GM12878 (cell line): Measurements from ENCODE around the gene ARAP3.

Experiments
- CTCF ChIP-seq, 3 experiments: IDR thresholded peaks in 2 of 3; conservative IDR thresholded peaks in 1 of 3; 2 replicates each; pipeline ENCODE4 v1.5.1; 2011; ENCODE audit warnings: low read depth in 3 of 3, low read length in 3 of 3, mild to moderate bottlenecking in 3 of 3, control low read depth in 2 of 3, moderate library complexity in 2 of 3, inconsistent platforms in 1 of 3, mixed read lengths in 1 of 3; ENCODE audit not compliant: control insufficient read depth in 2 of 3, insufficient read depth in 1 of 3; ENCODE audit errors: extremely low read depth in 1 of 3
- EZH2 ChIP-seq: IDR thresholded peaks from 2 replicates; pipeline ENCODE4 v1.6.1; 2012; ENCODE audit warnings: low read depth, mild to moderate bottlenecking, control low read depth, inconsistent platforms, low read length, borderline replicate concordance; ENCODE audit not compliant: control insufficient read depth
- KDM1A ChIP-seq: fragments of 200-600 bp; sonication (generic); IDR thresholded peaks from 2 replicates; pipeline ENCODE4 v1.6.1; 2016; ENCODE audit warnings: borderline replicate concordance
- MEF2A ChIP-seq: IDR thresholded peaks from 2 replicates; pipeline ENCODE4 v1.6.1; 2011; ENCODE audit warnings: low read depth, mild to moderate bottlenecking, low read length, moderate library complexity; ENCODE audit not compliant: insufficient read depth
- MTA2 ChIP-seq: fragments of 450-650 bp; IDR thresholded peaks from 2 replicates; pipeline ENCODE4 v1.6.1; 2016; ENCODE audit warnings: low read depth, mild to moderate bottlenecking, moderate library complexity
- RAD21 ChIP-seq: IDR thresholded peaks from 2 replicates; pipeline ENCODE4 v1.6.1; 2011; ENCODE audit warnings: mild to moderate bottlenecking, low read depth, low read length, moderate library complexity; ENCODE audit not compliant: insufficient read depth
- RELA ChIP-seq: fragments of 450-650 bp; IDR thresholded peaks from 2 replicates; pipeline ENCODE4 v1.8.0; 2014; ENCODE audit warnings: borderline replicate concordance; ENCODE audit not compliant: partially characterized antibody
- SIN3A ChIP-seq: IDR thresholded peaks from 2 replicates; pipeline ENCODE4 v1.6.1; 2012; ENCODE audit warnings: low read depth, low read length, improper control_type of control experiment
- YBX1 ChIP-seq: fragments of 450-650 bp; IDR thresholded peaks from 2 replicates; pipeline ENCODE4 v1.6.1; 2016; ENCODE audit warnings: antibody characterized with exemption
- ZBTB40 ChIP-seq: fragments of 450-650 bp; IDR thresholded peaks from 2 replicates; pipeline ENCODE4 v1.6.1; 2016; ENCODE audit warnings: mild to moderate bottlenecking, moderate library complexity, borderline replicate concordance
- ZNF24 ChIP-seq: fragments of 450-650 bp; IDR thresholded peaks from 2 replicates; pipeline ENCODE4 v1.6.1; 2017; ENCODE audit warnings: antibody characterized with exemption, mild to moderate bottlenecking

- TF ChIP-seq RELA (no peak), CTCF (IDR thresholded peaks at IDR 0.05 in 2 of 3, conservative IDR thresholded peaks at IDR 0.05 in 1 of 3; ENCODE audit: control insufficient read depth in 2 of 3, extremely low read depth in 1 of 3, insufficient read depth in 1 of 3, low read depth in 3 of 3, low read length in 3 of 3) (no peak), ZNF24 (0 out of 2 replicates have a peak, but pooled peaks have one; percentile 36), KDM1A (no peak), MTA2 (peak; percentile 78), SIN3A (no peak), YBX1 (no peak), EZH2 (no peak), MEF2A (no peak), RAD21 (no peak), ZBTB40 (no peak)
Observed at GRCh38 chr5:141633871-141634561, 48.0 kb downstream of the ARAP3 start.
